ENCODE data around the gene CDH23. TPM values are rescaled to one million over a fixed set of nuclear protein-coding genes. Genes with fewer than 3 reads are reported as not detected.

The CDH23 gene
- total and polyA plus RNA-seq, 2 donors (not counting 1 experiment from before 2014, with no cell fraction given) = 0.01 to 0.17 TPM

- Histone ChIP-seq H3K4me1 (ENCODE audit: control insufficient read depth, extremely low read depth, insufficient read depth, low read length) (no peaks in the 10 kb centered on the region), H3K27me3 (ENCODE audit: control insufficient read depth, insufficient read depth, low read length) (peaks cover 44% of the 10 kb centered on the region), H3K79me2 (ENCODE audit: control insufficient read depth, insufficient read depth, low read length) (no peaks in the 10 kb centered on the region), H4K20me1 (ENCODE audit: control insufficient read depth, extremely low read depth, insufficient read depth, low read length) (no peaks in the 10 kb centered on the region), H3K4me2 (ENCODE audit: extremely low read depth, insufficient read depth, low read length) (no peak overlapping the region), H2AFZ (ENCODE audit: low read length) (no peak overlapping the region), H3K36me3 (ENCODE audit: control insufficient read depth, insufficient read depth, low read length) (no peaks in the 10 kb centered on the region), H3K9me3 (ENCODE audit: control insufficient read depth, insufficient read depth, low read depth, low read length) (no peaks in the 10 kb centered on the region), H3K9ac (ENCODE audit: insufficient read depth, low read length) (no peak overlapping the region), H3K4me3 (replicated peaks in 1 of 4; ENCODE audit: control extremely low read depth in 1 of 4, insufficient read depth in 1 of 4, low read depth in 3 of 4, low read length in 4 of 4) (no peak overlapping the region), H3K27ac (ENCODE audit: insufficient read depth, low read length) (no peak overlapping the region)
- no peak for TF ChIP-seq EZH2 (IDR thresholded peaks at IDR 0.05; ENCODE audit: low read length, missing control alignments)
- TF ChIP-seq, protein P1, sequence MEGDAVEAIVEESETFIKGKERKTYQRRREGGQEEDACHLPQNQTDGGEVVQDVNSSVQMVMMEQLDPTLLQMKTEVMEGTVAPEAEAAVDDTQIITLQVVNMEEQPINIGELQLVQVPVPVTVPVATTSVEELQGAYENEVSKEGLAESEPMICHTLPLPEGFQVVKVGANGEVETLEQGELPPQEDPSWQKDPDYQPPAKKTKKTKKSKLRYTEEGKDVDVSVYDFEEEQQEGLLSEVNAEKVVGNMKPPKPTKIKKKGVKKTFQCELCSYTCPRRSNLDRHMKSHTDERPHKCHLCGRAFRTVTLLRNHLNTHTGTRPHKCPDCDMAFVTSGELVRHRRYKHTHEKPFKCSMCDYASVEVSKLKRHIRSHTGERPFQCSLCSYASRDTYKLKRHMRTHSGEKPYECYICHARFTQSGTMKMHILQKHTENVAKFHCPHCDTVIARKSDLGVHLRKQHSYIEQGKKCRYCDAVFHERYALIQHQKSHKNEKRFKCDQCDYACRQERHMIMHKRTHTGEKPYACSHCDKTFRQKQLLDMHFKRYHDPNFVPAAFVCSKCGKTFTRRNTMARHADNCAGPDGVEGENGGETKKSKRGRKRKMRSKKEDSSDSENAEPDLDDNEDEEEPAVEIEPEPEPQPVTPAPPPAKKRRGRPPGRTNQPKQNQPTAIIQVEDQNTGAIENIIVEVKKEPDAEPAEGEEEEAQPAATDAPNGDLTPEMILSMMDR (conservative IDR thresholded peaks at IDR 0.05 in 1 of 2, IDR thresholded peaks at IDR 0.05 in 1 of 2; ENCODE audit: low read depth in 1 of 2, low read length in 2 of 2) = no peak
- no peak for DNase-seq (ENCODE audit: low read depth in 2 of 2)
Observed at GRCh38 chr10:71398976-71399375, 2.3 kb downstream of the CDH23 start.

DNA sequence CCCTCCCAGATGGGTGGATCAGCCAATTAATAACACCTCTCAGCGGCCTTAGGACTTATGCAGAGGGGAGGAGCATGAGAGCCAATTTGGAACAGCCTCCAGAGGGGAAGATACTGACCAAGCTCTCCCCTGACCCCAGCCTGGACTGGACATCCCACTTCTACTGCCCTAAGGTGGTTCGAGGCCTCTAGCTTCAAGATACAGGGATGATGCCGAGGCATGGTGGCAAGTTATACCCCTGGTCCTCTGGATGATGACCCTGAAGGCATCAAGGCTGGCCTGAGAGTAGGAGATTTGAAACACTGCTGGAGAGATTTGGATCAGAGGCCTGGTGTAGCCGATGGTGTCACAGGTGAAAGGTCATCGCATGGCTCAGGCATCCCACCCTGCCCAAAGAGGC is 3.2 kb downstream of the CDH23 start:
- no peak overlapping the region for H3K4me3 ChIP-seq (replicated peaks in 1 of 4; ENCODE audit: control extremely low read depth in 1 of 4, insufficient read depth in 1 of 4, low read depth in 3 of 4, low read length in 4 of 4)
- DNase-seq (ENCODE audit: low read depth in 2 of 2) = no peak
- no peaks in the 10 kb centered on the region for H3K9me3 ChIP-seq (ENCODE audit: control insufficient read depth, insufficient read depth, low read depth, low read length)
- H3K27ac ChIP-seq (ENCODE audit: insufficient read depth, low read length) = no peak overlapping the region
- H3K4me1 ChIP-seq (ENCODE audit: control insufficient read depth, extremely low read depth, insufficient read depth, low read length) = no peaks in the 10 kb centered on the region
- no peak overlapping the region for H3K4me2 ChIP-seq (ENCODE audit: extremely low read depth, insufficient read depth, low read length)
- TF ChIP-seq, protein P1 (conservative IDR thresholded peaks at IDR 0.05 in 1 of 2, IDR thresholded peaks at IDR 0.05 in 1 of 2; ENCODE audit: low read depth in 1 of 2, low read length in 2 of 2) = no peak
- TF ChIP-seq EZH2 (IDR thresholded peaks at IDR 0.05; ENCODE audit: low read length, missing control alignments) = no peak
- H3K9ac ChIP-seq (ENCODE audit: insufficient read depth, low read length) = no peak overlapping the region
- H3K36me3 ChIP-seq (ENCODE audit: control insufficient read depth, insufficient read depth, low read length) = no peaks in the 10 kb centered on the region
- H3K79me2 ChIP-seq (ENCODE audit: control insufficient read depth, insufficient read depth, low read length) = no peaks in the 10 kb centered on the region
- no peak overlapping the region for H2AFZ ChIP-seq (ENCODE audit: low read length)
- no peaks in the 10 kb centered on the region for H4K20me1 ChIP-seq (ENCODE audit: control insufficient read depth, extremely low read depth, insufficient read depth, low read length)
- H3K27me3 ChIP-seq (ENCODE audit: control insufficient read depth, insufficient read depth, low read length) = peaks cover 43% of the 10 kb centered on the region

GRCh38 chr10:71401056-71401455 is 4.3 kb downstream of the CDH23 start:
- no peak overlapping the region for H3K4me2 ChIP-seq (ENCODE audit: extremely low read depth, insufficient read depth, low read length)
- H3K36me3 ChIP-seq (ENCODE audit: control insufficient read depth, insufficient read depth, low read length) = no peaks in the 10 kb centered on the region
- H2AFZ ChIP-seq (ENCODE audit: low read length) = no peak overlapping the region
- H3K79me2 ChIP-seq (ENCODE audit: control insufficient read depth, insufficient read depth, low read length) = no peaks in the 10 kb centered on the region
- H4K20me1 ChIP-seq (ENCODE audit: control insufficient read depth, extremely low read depth, insufficient read depth, low read length) = no peaks in the 10 kb centered on the region
- H3K4me1 ChIP-seq (ENCODE audit: control insufficient read depth, extremely low read depth, insufficient read depth, low read length) = no peaks in the 10 kb centered on the region
- no peak overlapping the region for H3K9ac ChIP-seq (ENCODE audit: insufficient read depth, low read length)
- peaks cover 32% of the 10 kb centered on the region for H3K27me3 ChIP-seq (ENCODE audit: control insufficient read depth, insufficient read depth, low read length)
- no peak overlapping the region for H3K27ac ChIP-seq (ENCODE audit: insufficient read depth, low read length)
- no peak overlapping the region for H3K4me3 ChIP-seq (replicated peaks in 1 of 4; ENCODE audit: control extremely low read depth in 1 of 4, insufficient read depth in 1 of 4, low read depth in 3 of 4, low read length in 4 of 4)
- DNase-seq (ENCODE audit: low read depth in 2 of 2) = no peak
- H3K9me3 ChIP-seq (ENCODE audit: control insufficient read depth, insufficient read depth, low read depth, low read length) = no peaks in the 10 kb centered on the region
- TF ChIP-seq, protein P1 (conservative IDR thresholded peaks at IDR 0.05 in 1 of 2, IDR thresholded peaks at IDR 0.05 in 1 of 2; ENCODE audit: low read depth in 1 of 2, low read length in 2 of 2) = no peak

Data from fibroblast of lung (primary cell).